Endothelial cell of hepatic sinusoid (primary cell): ENCODE results near the gene COA1.
"Not testable (repeated sequence)": the region's sequence is repeated elsewhere in the genome, so short reads cannot be mapped to it uniquely, and the experiment has no call there.

Source experiments
- in situ Hi-C: cut with HindIII; loops from 2 replicates; pipeline ENCODE4 v1.10.0; 2017; ENCODE audit warnings: low sequenced_read_pairs

The COA1 gene

DNA sequence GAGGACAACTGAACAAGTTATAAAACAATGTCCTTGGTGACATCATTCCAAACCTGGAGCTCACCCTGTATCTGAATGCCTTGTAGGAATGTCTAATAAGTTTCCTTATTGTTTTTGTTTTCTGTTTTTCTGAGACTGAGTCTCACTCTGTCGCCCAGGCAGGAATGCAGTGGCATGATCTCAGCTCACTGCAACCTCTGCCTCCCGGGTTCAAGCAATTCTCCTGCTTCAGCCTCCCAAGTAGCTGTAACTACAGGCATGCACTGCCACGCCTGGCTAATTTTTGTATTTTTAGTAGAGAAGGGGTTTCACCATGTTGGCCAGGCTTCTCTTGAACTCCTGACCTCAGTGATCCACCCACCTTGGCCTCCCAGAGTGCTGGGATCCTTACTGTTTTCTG is 2.2 kb upstream of the COA1 start:
- in situ Hi-C loops: not testable (repeated sequence)

DNA sequence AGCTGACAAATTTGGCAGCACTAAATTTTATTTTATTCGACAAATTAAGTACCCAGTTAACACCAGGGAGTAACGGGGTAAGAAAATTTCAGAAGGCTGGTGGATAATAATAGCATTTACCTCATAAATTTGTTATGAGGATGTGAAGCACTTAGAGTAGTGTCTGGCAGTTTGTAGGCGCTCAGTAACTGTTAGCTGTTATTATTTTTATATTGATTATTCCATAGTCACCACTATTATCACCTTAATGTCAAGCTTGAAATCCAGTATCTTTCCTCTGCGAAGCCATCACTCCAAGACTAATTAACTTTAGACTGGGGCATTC is 563 bp upstream of the COA1 start:
- in situ Hi-C loops: no loop called here

DNA sequence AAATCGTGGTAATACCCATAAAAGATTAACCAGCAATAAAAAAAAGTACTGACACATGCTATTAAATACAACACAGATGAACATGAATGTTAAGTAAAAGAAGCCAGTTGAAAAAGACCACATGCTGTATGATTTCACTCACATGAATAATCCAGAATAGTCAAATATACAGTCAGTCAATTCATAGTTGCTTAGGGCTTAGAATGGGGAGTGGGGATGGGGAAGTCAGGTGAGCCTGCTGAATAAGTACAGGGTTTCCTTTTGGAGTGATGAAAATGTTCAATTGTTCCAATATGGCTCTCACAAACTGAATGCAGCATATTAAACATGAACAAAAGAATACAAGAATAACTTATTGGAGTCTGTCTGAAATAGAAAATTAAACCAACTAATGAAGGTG is 1.8 kb downstream of the COA1 start:
- in situ Hi-C loops: no loop called here

DNA sequence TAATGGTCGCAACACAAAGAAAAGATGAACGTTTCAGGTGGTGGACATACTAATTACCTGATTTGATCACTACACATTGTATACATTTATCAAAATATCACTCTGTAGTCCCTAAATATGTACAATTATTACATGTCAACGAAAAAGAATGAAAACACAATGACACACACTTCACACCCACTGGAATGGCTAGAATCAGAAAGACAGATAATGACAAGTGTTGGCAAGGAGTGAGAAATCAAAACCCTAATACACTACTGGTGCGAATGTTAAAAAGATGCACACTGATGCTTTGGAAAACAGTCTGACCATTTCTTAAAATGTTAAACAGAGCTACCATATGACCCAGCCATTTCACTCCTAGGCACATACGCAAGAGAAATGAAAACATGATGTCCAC is 2.3 kb downstream of the COA1 start:
- in situ Hi-C loops: no loop called here

DNA sequence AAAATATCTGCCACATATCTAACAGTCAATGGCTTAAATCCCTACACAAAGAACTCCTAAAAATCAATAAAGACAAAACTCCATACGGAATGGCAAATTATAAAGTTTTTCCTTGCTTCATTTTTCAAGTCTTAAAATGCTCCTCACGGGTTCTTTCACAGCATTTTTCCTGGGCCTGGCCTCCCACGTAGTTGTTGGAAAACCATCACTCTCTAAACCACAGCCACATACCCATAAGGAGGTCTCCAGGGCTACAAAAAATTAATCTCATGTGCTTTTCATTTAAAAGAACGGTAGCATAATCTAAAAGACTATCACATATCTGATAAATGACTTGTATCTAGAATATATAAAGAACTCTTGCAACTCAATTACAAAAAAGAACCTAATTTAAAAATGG is 2.9 kb downstream of the COA1 start:
- in situ Hi-C loops: no loop called here

DNA sequence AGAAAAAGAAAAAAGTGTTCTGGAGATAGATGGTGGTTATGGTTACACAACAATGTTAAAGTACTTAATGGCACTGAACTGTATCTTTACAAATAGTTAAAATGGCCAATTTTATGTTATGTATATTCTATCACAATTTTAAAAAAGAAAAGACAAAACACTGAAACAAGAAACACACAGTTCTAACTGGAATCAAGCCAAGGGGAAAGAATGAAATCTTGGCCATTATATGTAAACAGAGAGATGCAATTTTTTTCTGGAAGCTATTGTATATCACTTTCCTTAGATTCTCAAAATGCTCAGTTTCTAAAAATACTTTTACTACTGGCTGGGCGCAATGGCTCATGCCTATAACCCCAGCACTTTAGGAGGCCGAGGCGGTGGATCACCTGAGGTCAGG is 4.1 kb downstream of the COA1 start:
- in situ Hi-C loops: no loop called here

DNA sequence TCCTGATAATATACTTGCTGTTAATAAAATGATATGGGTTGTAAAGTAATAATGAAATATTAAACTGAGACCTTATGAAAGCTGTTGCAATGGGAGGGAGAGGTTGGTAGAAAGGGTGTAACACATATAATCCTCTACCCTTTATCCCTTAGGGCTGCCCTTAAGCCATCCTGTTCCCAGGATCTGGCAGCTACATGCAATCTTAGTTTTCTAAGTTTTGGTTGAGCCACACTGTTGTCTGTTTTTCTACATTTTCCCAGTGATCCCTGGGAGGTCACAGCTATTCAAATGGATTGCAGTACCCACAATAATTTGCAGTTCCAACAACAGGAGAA is 6.3 kb downstream of the COA1 start:
- in situ Hi-C loops: no loop called here

DNA sequence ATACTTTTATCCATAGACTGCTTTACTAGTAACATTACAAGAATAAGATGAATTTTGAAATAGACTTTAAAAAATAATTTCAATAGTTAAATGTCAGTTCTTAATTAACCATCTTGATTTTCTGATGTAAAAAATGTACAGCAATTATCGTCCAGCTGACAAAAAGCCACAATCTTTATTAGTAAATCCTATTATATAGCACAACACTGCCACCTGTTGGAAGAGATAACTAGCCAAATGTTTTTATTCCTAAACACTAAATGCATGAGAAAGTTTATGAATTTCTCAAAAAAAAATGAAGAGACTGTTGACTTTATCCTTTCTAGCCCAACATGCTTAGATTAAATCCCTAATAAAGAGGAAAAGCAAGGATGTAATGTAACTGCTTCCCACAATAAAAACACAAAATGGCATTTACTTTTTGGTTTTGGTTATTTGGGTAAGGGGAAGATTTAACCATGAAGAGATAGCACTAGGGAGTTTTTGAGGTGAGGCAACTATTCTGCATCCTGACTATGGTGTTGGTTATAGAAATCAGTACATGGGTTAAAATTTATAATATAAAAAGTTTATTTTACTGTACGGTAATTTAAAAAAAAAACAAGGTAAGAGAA is 8.0 kb downstream of the COA1 start:
- in situ Hi-C loops: no loop called here

DNA sequence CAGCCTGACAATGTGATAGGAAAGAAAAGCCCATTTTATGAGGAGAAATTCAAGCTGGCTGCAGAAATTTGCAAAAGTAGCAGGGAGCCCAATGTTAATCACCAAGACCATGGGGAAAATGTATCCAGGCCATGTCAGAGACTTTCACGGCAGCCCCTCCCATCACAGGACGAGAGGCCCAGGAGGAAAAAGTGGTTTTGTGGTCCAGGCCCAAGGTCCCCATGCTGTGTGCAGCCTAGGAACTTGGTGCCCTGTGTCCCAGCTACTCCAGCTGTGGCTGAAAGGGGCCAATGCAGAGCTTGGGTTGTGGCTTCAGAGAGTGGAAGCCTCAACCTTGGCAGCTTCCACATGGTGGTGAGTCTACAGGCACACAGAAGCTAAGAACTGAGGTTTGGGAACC is 12.7 kb downstream of the COA1 start:
- in situ Hi-C loops: loop anchor here (5.0 kb wide), 2 partner anchors 91 to 139 kb away; no protein-coding TSS in a partner anchor

DNA sequence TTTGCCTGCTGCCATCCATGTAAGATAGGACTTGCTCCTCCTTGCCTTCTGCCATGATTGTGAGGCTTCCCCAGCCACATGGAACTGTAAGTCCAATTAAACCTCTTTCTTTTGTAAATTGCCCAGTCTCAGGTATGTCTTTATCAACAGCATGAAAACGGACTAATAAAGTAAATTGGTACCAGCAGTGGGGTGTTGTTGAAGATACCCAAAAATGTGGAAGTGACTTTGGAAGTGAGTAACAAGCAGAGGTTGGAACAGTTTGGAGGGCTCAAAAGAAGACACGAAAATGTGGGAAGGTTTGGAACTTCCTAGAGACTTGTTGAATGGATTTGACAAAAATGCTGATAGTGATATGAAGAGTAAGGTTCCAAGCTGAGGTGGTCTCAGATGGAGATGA is 13.4 kb downstream of the COA1 start:
- in situ Hi-C loops: loop anchor here (5.0 kb wide), 2 partner anchors 91 to 139 kb away; no protein-coding TSS in a partner anchor

DNA sequence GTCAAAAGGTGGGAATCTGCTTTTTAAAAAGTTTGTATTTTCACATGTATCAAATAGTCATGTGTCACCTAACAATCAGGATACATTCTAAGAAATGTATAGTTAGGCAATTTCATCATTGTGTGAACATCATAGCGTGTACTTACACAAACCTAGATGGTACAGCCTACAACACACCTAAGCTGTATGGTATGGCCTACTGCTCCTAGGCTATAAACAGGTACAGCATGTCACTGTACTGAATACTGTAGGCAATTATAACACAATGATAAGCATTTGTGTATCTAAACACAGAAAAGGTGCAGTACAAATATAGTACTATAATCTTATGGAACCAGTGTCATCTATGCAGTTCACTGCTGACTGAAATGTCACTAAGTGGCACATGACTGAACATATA is 17.8 kb downstream of the COA1 start:
- in situ Hi-C loops: no loop called here

DNA sequence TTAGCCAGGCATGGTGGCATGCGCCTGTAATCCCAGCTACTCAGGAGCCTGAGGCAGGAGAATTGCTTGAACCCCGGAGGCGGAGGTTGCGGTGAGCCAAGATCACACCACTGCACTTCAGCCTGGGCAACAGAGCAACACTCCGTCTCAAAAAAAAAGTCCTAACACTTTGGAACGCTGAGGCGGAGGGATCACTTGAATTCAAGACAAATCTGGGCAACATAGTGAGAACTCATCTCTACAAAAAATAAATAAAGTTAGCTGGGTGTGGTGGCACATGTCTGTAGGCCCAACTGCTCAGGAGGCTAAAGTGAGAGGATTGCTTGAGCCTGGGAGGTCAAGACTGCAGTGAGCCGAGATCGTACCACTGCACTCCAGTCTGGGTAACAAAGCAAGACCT is 21.3 kb downstream of the COA1 start:
- in situ Hi-C loops: not testable (repeated sequence)

DNA sequence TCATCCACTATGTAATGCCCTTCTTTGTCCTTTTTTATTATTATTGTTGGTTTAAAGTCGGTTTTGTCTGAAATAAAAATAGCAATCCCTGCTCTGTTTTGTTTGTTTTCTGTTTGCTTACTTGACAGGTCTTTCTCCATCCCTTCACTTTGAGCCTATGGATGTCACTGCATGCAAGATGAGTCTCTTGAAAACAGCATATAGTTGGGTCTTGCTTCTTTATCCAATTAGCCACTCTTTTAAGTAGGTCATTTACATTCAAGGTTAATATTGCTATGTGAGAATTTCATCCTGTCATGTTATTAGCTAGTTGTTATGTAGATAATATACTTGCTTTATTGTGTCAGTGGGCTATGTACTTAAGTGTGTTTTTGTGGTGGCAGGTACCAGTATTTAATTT is 25.8 kb downstream of the COA1 start:
- in situ Hi-C loops: loop anchor here (5.0 kb wide), 1 partner anchor 56 kb away; no protein-coding TSS in a partner anchor

DNA sequence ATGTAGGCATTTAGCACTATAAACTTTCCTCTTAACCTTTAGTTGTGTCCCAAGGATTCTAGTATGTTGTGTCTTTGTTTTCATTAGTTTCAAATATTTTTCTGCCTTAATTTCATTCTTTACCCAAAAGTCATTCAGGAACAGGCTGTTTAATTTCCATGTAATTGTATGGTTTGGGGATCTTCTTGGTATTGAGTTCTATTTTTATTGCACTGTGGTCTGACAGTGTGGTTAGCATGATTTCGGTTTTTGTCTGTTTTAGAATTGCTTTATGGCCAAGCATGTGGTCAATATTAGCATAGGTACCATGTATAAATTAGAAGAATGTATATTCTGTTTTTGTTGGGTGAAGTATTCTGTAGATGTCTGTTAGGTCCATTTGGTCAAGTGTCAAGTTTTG is 26.3 kb downstream of the COA1 start:
- in situ Hi-C loops: loop anchor here (5.0 kb wide), 1 partner anchor 56 kb away; no protein-coding TSS in a partner anchor

DNA sequence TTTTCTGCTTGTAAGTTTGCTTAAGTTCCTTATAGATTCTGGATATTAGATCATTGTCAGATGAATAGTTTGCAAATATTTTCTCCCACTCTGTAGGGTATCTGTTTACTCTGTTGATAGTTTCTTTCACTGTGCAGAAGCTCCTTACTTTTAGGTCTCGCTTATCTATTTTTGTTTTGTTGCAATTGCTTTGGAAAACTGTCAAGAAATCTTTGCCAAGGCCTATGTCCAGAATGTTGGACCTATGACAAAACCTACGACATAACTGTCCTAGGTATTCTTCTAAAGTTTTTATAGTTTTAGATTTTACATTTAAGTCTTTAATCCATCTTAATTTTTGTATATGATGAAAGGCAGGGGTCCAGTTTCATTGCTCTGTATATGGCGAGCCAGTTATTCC is 27.4 kb downstream of the COA1 start:
- in situ Hi-C loops: loop anchor here (5.0 kb wide), 1 partner anchor 55 kb away; no protein-coding TSS in a partner anchor

DNA sequence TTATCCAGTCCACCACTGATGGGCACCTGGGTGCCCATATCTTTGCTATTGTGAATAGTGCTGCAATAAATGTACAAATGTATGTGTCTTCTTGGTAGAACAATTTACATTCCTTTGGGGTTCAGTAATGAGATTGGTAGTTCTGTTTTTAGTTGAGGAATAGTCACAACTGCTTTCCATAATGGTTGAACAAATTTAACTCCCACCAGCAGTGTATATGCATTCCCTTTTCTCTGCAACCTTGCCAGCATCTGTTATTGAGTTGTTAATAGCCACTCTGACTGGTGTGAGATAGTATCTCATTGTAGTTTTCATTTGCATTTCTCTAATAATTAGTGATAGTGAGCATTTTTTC is 27.8 kb downstream of the COA1 start:
- in situ Hi-C loops: loop anchor here (5.0 kb wide), 1 partner anchor 54 kb away; no protein-coding TSS in a partner anchor

DNA sequence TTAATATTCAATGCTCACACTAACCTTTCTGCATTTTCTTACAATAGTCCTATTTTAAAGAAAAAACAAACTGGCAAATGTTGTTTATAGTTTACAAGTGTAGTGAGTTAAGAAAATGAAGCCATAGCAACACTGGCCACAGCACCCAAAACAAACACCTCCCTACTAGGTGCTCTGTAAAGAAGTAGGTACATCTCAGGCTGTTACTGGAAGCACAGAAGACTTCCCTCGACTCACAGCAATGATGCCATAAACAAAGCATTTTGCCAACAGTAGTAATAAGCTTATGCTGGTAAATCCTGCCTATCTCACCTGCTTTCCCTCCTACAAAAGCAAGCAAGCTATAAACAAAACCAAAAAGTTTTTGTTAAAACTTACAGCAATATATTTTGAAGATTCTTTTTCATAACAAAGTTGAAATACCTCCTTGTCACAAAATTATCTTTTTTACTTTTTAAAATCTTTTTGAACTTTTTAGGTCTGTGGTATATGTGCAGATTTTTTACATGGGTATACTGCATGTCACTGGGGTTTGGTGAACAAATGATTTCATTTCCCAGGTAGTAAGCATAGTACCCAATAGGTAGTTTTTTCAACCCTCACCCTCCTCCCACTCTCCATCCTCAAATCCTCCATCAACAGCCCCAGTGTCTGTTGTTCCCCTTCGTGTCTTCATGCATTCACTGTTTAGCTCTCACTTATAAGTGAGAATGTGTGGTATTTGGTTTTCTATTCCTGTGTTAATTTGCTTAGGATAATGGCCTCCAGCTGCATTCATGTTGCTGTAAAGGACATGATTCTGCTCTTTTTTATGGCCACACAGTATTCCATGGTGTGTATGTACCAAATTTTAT is 28.4 kb downstream of the COA1 start:
- in situ Hi-C loops: loop anchor here (5.0 kb wide), 1 partner anchor 54 kb away; no protein-coding TSS in a partner anchor

DNA sequence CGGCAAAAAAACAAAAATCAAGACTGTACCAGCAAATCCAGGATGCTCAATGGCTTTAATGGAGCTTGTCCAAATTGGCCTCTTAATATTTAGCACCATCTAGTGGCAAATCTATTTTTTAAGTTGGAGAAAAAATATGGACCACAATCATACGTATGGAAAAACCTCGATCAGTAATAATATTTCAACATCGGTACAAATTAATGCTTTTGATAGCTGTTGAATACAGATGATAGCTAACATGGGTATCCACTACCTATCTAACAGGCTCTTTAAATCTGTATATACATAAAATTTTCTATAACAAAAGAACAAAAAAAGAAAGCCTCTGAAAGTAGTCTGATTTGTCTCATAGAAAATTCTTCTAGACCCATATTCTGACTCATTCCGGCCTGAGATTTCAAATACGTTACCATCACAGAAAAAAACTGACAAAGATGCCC is 29.2 kb downstream of the COA1 start:
- in situ Hi-C loops: loop anchor here (5.0 kb wide), 1 partner anchor 53 kb away; no protein-coding TSS in a partner anchor

DNA sequence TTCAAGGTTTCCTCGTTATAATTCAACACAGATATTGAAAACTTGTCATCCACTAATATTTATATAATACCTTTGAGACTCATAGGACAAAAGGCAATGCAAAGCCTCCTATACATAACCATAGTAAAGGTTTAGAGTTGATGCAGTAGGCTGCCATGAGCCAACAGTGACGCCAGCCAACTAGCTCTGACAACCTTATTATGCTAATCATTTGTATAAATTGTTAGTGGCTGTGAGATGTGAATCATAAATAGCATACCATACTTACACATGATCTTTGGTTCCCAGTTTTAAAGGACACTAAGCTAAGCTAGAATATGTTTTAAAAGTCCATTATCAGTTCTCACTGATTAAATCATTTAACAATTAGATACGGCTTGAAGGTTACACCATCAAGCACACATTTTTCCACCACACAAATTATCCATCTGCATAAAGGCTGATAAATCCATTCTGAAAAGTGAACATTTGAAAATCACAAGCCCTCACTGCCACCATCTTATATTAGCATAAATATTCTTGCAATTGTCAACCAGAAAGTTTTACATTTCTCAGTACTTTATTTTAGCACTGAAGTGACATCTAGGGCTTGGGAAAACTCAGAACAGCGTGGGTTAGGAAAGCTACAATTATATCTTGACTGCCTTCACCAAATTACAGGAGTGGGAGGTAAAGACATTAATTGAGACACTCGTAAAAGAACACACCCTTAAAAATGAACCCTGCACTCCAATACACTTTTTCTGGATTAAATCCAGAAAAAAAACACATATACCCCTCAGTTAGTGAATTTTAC is 30.7 kb downstream of the COA1 start:
- in situ Hi-C loops: no loop called here

DNA sequence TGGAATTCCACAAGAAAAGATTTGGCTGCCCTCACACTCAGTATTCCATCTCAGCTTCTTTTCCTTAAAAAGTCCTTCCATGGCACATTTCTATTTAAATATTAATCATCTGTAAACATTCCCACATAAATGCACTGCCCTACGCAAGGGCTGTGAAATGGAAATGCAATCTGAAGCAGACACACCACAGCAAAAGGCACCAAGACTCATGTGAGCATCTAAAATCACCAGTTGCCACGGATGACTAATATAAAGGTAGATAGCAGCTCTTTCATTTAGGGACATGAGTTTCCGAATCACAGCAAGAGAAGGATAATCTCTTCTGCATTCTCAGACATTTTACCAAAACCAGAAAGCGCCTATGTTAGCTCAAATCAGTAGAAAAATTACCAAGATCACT is 31.6 kb downstream of the COA1 start:
- in situ Hi-C loops: no loop called here

DNA sequence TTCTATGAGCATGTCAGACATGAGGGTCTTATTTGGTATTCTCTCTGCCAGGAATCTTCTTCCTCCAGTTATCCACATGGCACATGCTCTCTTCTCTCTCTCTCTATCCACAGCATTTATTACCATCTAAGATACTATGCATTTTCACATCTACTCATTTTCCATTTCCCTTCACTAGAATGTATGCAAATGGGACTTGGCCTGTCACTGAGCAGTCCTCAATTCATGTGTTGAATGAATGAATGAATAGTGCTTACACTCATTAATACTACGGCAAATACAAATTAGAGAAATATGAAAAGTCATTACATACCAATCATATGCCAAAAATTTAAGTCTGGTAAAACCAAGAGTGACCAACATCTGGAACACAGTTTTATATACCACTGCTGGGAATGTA is 34.0 kb downstream of the COA1 start:
- in situ Hi-C loops: no loop called here

DNA sequence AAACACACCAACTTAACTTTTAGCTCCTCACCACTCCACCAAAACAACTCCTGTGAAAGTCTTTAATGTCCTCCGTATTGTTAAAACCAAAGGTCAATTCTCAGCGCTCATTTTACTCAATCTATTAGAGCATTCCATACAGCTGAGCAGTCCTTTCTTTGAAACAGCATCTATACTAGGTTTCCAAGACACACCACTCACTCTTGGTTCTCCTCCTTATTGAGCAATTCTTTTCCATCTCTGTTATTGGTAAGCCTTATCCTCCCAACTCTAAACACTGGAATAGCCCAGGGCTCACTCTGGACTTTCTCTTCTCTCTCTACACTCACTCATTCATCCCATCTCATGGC is 34.9 kb downstream of the COA1 start:
- in situ Hi-C loops: no loop called here
